Activated CD4-positive, alpha-beta T cell treated with anti-CD3 and anti-CD28 coated beads, Interleukin-2, amount 10 ng/mL, durations not matched to agents 24 days and 14 days (primary cell): ENCODE results near the gene DNM2. TPM values are rescaled to one million over a fixed set of nuclear protein-coding genes. Genes with fewer than 3 reads are reported as not detected.

Experiments
- DNase-seq: peaks from one replicate; pipeline ENCODE4 v3.0.0; 2022
- H3K27ac Mint-ChIP-seq: one replicate; pipeline ENCODE4 v1.8.0; 2022; ENCODE audit warnings: mild to moderate bottlenecking, mixed read lengths
- H3K27me3 Mint-ChIP-seq: one replicate; pipeline ENCODE4 v1.8.0; 2022; ENCODE audit warnings: mixed read lengths
- H3K36me3 Mint-ChIP-seq: one replicate; pipeline ENCODE4 v1.8.0; 2022; ENCODE audit warnings: low read depth, mild to moderate bottlenecking, mixed read lengths
- H3K4me1 Mint-ChIP-seq: one replicate; pipeline ENCODE4 v1.8.0; 2021; ENCODE audit warnings: mixed read lengths
- H3K4me3 Mint-ChIP-seq: one replicate; pipeline ENCODE4 v1.8.0; 2022; ENCODE audit warnings: mild to moderate bottlenecking, moderate library complexity, mixed read lengths
- H3K9me3 Mint-ChIP-seq: one replicate; pipeline ENCODE4 v1.8.0; 2021; ENCODE audit warnings: mixed read lengths
- intact Hi-C: fragments of 100-400 bp; cut with micrococcal nuclease; formaldehyde crosslinking; loops from one replicate; pipeline ENCODE4 v1.15.1; 2023
- total RNA-seq: library from RNA; stranded (reverse); gene quantifications from 2 replicates; pipeline ENCODE4 v1.2.3, GENCODE V29; 2022

Gene DNM2
- total RNA-seq, 1 donor from 2014 or later = 211 TPM

- H3K27me3 Mint-ChIP-seq = no peaks in the 10 kb centered on the region
- H3K27ac Mint-ChIP-seq = peak overlapping the region; percentile 17
- peaks cover 24% of the 10 kb centered on the region for H3K4me1 Mint-ChIP-seq
- DNase-seq = no peak
- intact Hi-C loops = no loop called here
- peaks cover 58% of the 10 kb centered on the region for H3K36me3 Mint-ChIP-seq
- H3K9me3 Mint-ChIP-seq = no peaks in the 10 kb centered on the region
- no peak overlapping the region for H3K4me3 Mint-ChIP-seq
These were observed 84.6 kb downstream of the DNM2 start for GRCh38 chr19:10802479-10802878.

GRCh38 chr19:10803252-10803651 lies 85.4 kb downstream of the DNM2 start:
- Mint-ChIP-seq H3K4me3 (no peak overlapping the region), H3K27ac (peak overlapping the region; percentile 32), H3K4me1 (peaks cover 19% of the 10 kb centered on the region), H3K9me3 (no peaks in the 10 kb centered on the region), H3K27me3 (no peaks in the 10 kb centered on the region), H3K36me3 (peaks cover 58% of the 10 kb centered on the region)
- intact Hi-C loops = no loop called here
- DNase-seq = no peak

DNA sequence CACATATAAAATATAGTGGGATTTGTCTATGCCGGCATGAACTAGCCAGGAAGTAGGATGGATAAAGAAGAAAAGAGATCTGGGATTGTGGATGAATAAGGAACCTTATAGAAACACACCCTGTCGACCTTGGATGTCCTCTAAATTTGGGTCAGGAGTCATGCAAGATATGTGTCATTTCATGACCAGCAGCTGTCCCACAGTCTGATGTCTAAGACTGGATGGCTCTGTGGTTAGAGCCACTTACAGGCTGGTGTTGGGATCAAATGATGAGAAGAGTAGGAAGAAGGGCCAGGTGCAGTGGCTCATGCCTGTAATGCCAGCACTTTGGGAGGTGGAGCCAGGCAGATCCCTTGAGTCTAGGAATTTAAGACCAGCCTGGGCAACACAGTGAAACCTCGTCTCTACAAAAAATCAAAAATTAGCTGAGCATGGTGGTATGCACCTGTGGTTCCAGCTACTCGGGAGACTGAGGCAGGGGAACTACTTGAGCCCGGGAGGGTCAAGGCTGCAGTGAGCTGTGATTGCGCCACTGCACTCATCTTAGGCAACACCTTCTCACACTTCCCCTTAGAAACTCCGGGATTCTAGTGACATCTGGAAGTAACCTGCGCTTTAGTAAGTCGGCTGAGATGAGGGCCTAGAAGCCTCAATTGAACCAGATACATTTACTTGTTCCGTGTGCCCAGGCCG lies 87.3 kb downstream of the DNM2 start:
- intact Hi-C loops = no loop called here
- peak overlapping the region; percentile 13 for H3K27ac Mint-ChIP-seq
- H3K36me3 Mint-ChIP-seq = peaks cover 58% of the 10 kb centered on the region
- H3K4me3 Mint-ChIP-seq = no peak overlapping the region
- H3K9me3 Mint-ChIP-seq = peaks cover 5% of the 10 kb centered on the region
- no peak for DNase-seq
- no peaks in the 10 kb centered on the region for H3K27me3 Mint-ChIP-seq
- H3K4me1 Mint-ChIP-seq = peaks cover 17% of the 10 kb centered on the region

GRCh38 chr19:10805758-10806247 lies 87.9 kb downstream of the DNM2 start:
- Mint-ChIP-seq H3K36me3 (peaks cover 53% of the 10 kb centered on the region), H3K27me3 (no peaks in the 10 kb centered on the region), H3K4me3 (no peak overlapping the region), H3K9me3 (peaks cover 5% of the 10 kb centered on the region), H3K27ac (no peak overlapping the region), H3K4me1 (peaks cover 17% of the 10 kb centered on the region)
- intact Hi-C loops = no loop called here
- DNase-seq = no peak

- Mint-ChIP-seq H3K27me3 (no peaks in the 10 kb centered on the region), H3K4me1 (peaks cover 27% of the 10 kb centered on the region), H3K27ac (peak overlapping the region; percentile 62), H3K9me3 (peaks cover 5% of the 10 kb centered on the region), H3K4me3 (peak overlapping the region; percentile 41), H3K36me3 (peaks cover 41% of the 10 kb centered on the region)
- intact Hi-C loops = no loop called here
- peak; percentile 79 for DNase-seq
These were observed 91.2 kb downstream of the DNM2 start for GRCh38 chr19:10808937-10809649.

- Mint-ChIP-seq H3K4me3 (peak overlapping the region; percentile 41), H3K36me3 (peaks cover 41% of the 10 kb centered on the region), H3K27ac (peak overlapping the region; percentile 62), H3K27me3 (no peaks in the 10 kb centered on the region), H3K9me3 (peaks cover 5% of the 10 kb centered on the region), H3K4me1 (peaks cover 32% of the 10 kb centered on the region)
- intact Hi-C loops = no loop called here
- no peak for DNase-seq
These were observed 91.9 kb downstream of the DNM2 start for GRCh38 chr19:10809651-10810285.

- H3K27ac Mint-ChIP-seq = no peak overlapping the region
- intact Hi-C loops = no loop called here
- H3K36me3 Mint-ChIP-seq = peaks cover 36% of the 10 kb centered on the region
These were observed 93.7 kb downstream of the DNM2 start for GRCh38 chr19:10811391-10812111.

GRCh38 chr19:10812196-10812595 lies 94.3 kb downstream of the DNM2 start:
- H3K27me3 Mint-ChIP-seq = no peaks in the 10 kb centered on the region
- H3K36me3 Mint-ChIP-seq = peaks cover 38% of the 10 kb centered on the region
- peaks cover 5% of the 10 kb centered on the region for H3K9me3 Mint-ChIP-seq
- intact Hi-C loops = no loop called here
- peaks cover 32% of the 10 kb centered on the region for H3K4me1 Mint-ChIP-seq
- no peak overlapping the region for H3K4me3 Mint-ChIP-seq
- H3K27ac Mint-ChIP-seq = peak overlapping the region; percentile 88
- DNase-seq = no peak

More at GRCh38 chr19:10811391-10812111, 93.7 kb downstream of the DNM2 start:
- Mint-ChIP-seq H3K27me3 (no peaks in the 10 kb centered on the region), H3K4me3 (no peak overlapping the region), H3K4me1 (peaks cover 32% of the 10 kb centered on the region), H3K9me3 (peaks cover 5% of the 10 kb centered on the region)
- DNase-seq = no peak

- DNase-seq = peak; percentile 68
- Mint-ChIP-seq H3K9me3 (peaks cover 5% of the 10 kb centered on the region), H3K27ac (peak overlapping the region; percentile 88), H3K27me3 (no peaks in the 10 kb centered on the region), H3K4me3 (peak overlapping the region; percentile 32), H3K36me3 (peaks cover 39% of the 10 kb centered on the region), H3K4me1 (peaks cover 31% of the 10 kb centered on the region)
- intact Hi-C loops = no loop called here
These were observed 95.1 kb downstream of the DNM2 start for GRCh38 chr19:10812902-10813404.

GRCh38 chr19:10815007-10815536 lies 97.2 kb downstream of the DNM2 start:
- no peak overlapping the region for H3K4me3 Mint-ChIP-seq
- H3K27me3 Mint-ChIP-seq = no peaks in the 10 kb centered on the region
- no peaks in the 10 kb centered on the region for H3K9me3 Mint-ChIP-seq
- intact Hi-C loops = no loop called here
- DNase-seq = no peak
- H3K36me3 Mint-ChIP-seq = peaks cover 35% of the 10 kb centered on the region
- peak overlapping the region; percentile 80 for H3K27ac Mint-ChIP-seq
- H3K4me1 Mint-ChIP-seq = peaks cover 16% of the 10 kb centered on the region

GRCh38 chr19:10815969-10816644 lies 98.2 kb downstream of the DNM2 start:
- no peaks in the 10 kb centered on the region for H3K27me3 Mint-ChIP-seq
- intact Hi-C loops = no loop called here
- H3K27ac Mint-ChIP-seq = no peak overlapping the region
- peaks cover 21% of the 10 kb centered on the region for H3K4me1 Mint-ChIP-seq
- DNase-seq = no peak
- no peak overlapping the region for H3K4me3 Mint-ChIP-seq
- H3K9me3 Mint-ChIP-seq = no peaks in the 10 kb centered on the region
- H3K36me3 Mint-ChIP-seq = peaks cover 44% of the 10 kb centered on the region

DNA sequence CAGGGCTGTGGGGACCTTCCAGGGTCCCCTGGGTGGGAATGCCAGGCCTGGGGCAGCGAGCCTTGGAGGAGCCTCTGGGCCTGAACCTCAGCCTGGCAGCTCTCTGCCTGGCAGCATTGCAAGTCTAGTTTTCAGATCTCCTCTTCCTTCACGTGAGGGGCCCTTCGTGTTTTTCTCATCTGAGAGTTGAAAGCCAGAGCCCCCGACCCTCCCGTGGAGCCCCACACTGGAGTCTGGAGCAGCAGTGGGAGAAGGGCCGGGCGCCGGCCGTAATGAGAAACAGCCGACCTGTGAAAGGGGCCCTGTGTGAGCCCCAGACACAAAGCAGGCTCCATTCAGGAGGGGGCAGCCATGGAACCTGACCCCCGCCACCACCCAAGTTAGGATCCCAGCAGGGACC lies 98.8 kb downstream of the DNM2 start:
- Mint-ChIP-seq H3K36me3 (peaks cover 47% of the 10 kb centered on the region), H3K27me3 (no peaks in the 10 kb centered on the region), H3K4me1 (peaks cover 22% of the 10 kb centered on the region), H3K9me3 (no peaks in the 10 kb centered on the region), H3K4me3 (no peak overlapping the region), H3K27ac (peak overlapping the region; percentile 34)
- intact Hi-C loops = no loop called here
- no peak for DNase-seq
